GM23338 (cell line): Measurements from ENCODE around the gene KCNMB3. TPM values are rescaled to one million over a fixed set of nuclear protein-coding genes. Genes with fewer than 3 reads are reported as not detected.
"Not testable (repeated sequence)": the region's sequence is repeated elsewhere in the genome, so short reads cannot be mapped to it uniquely, and the experiment has no call there.

Experiments used
- ATAC-seq: fragments of 200-7000 bp; cut with Tn5 transposase; 3 replicates; pipeline ENCODE4 v1.9.1; 2020
- DNase-seq: peaks from one replicate; pipeline ENCODE4 v3.0.0-alpha.2; 2015; ENCODE audit warnings: low spot score
- H2AFZ ChIP-seq: fragments of 200-600 bp; sonication (generic); 2 replicates; pipeline ENCODE4 v1.8.0; 2016; ENCODE audit warnings: antibody characterized with exemption, mild to moderate bottlenecking, moderate library complexity
- H3F3A ChIP-seq: fragments of 200-600 bp; sonication (generic); replicated peaks from 2 replicates; pipeline ENCODE4 v1.8.0; 2017; ENCODE audit warnings: antibody characterized with exemption, mixed run types, low read depth
- H3K27ac ChIP-seq: fragments of 200-600 bp; sonication (generic); 2 replicates; pipeline ENCODE4 v1.6.1; 2016; ENCODE audit warnings: low read depth
- H3K27me3 ChIP-seq: fragments of 200-600 bp; sonication (generic); 2 replicates; pipeline ENCODE4 v1.8.0; 2016; ENCODE audit warnings: mild to moderate bottlenecking, mixed run types, moderate library complexity; ENCODE audit not compliant: insufficient read depth
- H3K36me3 ChIP-seq: fragments of 200-600 bp; sonication (generic); 2 replicates; pipeline ENCODE4 v1.8.0; 2016; ENCODE audit warnings: mild to moderate bottlenecking; ENCODE audit not compliant: insufficient read depth
- H3K4me1 ChIP-seq: fragments of 200-600 bp; sonication (generic); 2 replicates; pipeline ENCODE4 v1.8.0; 2016; ENCODE audit warnings: mild to moderate bottlenecking, moderate library complexity; ENCODE audit not compliant: insufficient read depth
- H3K4me2 ChIP-seq: fragments of 200-600 bp; sonication (generic); 2 replicates; pipeline ENCODE4 v1.7.1; 2017; ENCODE audit warnings: mixed run types
- H3K4me3 ChIP-seq: fragments of 200-600 bp; sonication (generic); 2 replicates; pipeline ENCODE4 v1.6.1; 2016; ENCODE audit warnings: mixed run types
- H3K79me2 ChIP-seq: fragments of 200-600 bp; sonication (generic); replicated peaks from 2 replicates; pipeline ENCODE4 v1.8.0; 2017; ENCODE audit warnings: mild to moderate bottlenecking; ENCODE audit not compliant: insufficient read depth
- H3K9me2 ChIP-seq: fragments of 200-600 bp; sonication (generic); 2 replicates; pipeline ENCODE4 v1.8.0; 2017; ENCODE audit not compliant: insufficient read depth
- H4K20me1 ChIP-seq: fragments of 200-600 bp; sonication (generic); replicated peaks from 2 replicates; pipeline ENCODE4 v1.8.0; 2017; ENCODE audit warnings: mild to moderate bottlenecking; ENCODE audit not compliant: insufficient read depth
- H3K27ac Mint-ChIP-seq: 2 replicates; pipeline ENCODE4 v1.8.0; 2020; ENCODE audit warnings: inconsistent platforms, mild to moderate bottlenecking, moderate library complexity, mixed read lengths
- H3K27me3 Mint-ChIP-seq: 3 replicates; pipeline ENCODE4 v1.8.0; 2022; ENCODE audit warnings: low read depth, mild to moderate bottlenecking, moderate library complexity, mixed read lengths, inconsistent platforms; ENCODE audit not compliant: insufficient read depth, poor library complexity
- H3K36me3 Mint-ChIP-seq: 3 replicates; pipeline ENCODE4 v1.8.0; 2021; ENCODE audit warnings: low read depth, mild to moderate bottlenecking, inconsistent platforms, moderate library complexity, mixed read lengths
- H3K4me1 Mint-ChIP-seq: 3 replicates; pipeline ENCODE4 v1.8.0; 2020; ENCODE audit warnings: mild to moderate bottlenecking, inconsistent platforms, mixed read lengths
- H3K4me3 Mint-ChIP-seq: 3 replicates; pipeline ENCODE4 v1.8.0; 2021; ENCODE audit warnings: moderate library complexity, mild to moderate bottlenecking, inconsistent platforms, mixed read lengths
- H3K9me3 Mint-ChIP-seq: 3 replicates; pipeline ENCODE4 v1.8.0; 2020; ENCODE audit warnings: moderate library complexity, mild to moderate bottlenecking, inconsistent platforms, mixed read lengths
- CTCF ChIP-seq, 2 experiments: fragments of 200-600 bp in 1 of 2; sonication (generic) in 1 of 2; conservative IDR thresholded peaks; 2 replicates each; pipeline versions ENCODE4 v1.5.1 to v1.6.1; 2016 to 2017; ENCODE audit warnings: antibody characterized with exemption in 2 of 2, low read depth in 2 of 2, mild to moderate bottlenecking in 2 of 2, moderate library complexity in 1 of 2
- EZH2 ChIP-seq: fragments of 200-600 bp; sonication (generic); IDR thresholded peaks from one replicate; pipeline ENCODE4 v1.8.0; 2017; ENCODE audit warnings: antibody characterized with exemption, mild to moderate bottlenecking, low read depth; ENCODE audit not compliant: unreplicated experiment
- POLR2AphosphoS5 ChIP-seq: IDR thresholded peaks from 2 replicates; pipeline ENCODE4 v1.6.1; 2016; ENCODE audit warnings: antibody characterized with exemption, low read depth
- STAT1 ChIP-seq: IDR thresholded peaks from one replicate; pipeline ENCODE4 v1.6.1; 2016; ENCODE audit warnings: antibody characterized with exemption; ENCODE audit not compliant: unreplicated experiment
- ZNF331 ChIP-seq: fragments of 250-450 bp; sonication (Bioruptor Pico); IDR thresholded peaks from 2 replicates; pipeline ENCODE4 v1.5.0; 2020; ENCODE audit warnings: low read depth, mild to moderate bottlenecking, moderate library complexity
- ZNF462 ChIP-seq: fragments of 250-450 bp; sonication (Bioruptor Pico); IDR thresholded peaks from 2 replicates; pipeline ENCODE4 v1.5.0; 2020; ENCODE audit warnings: mild to moderate bottlenecking, moderate library complexity
- polyA plus RNA-seq: library from polyadenylated mRNA; unstranded; fragments of >200 nt; fragmentation: Nextera tagmentation; extraction: Ambion mirVana; gene quantifications from 2 replicates; pipeline ENCODE4 v1.2.1, GENCODE V29; 2016
- total RNA-seq: library from RNA; depleted of rRNA; stranded (reverse); fragments of >200 nt; shearing (Covaris generic); gene quantifications from 2 replicates; pipeline ENCODE4 v1.2.3, GENCODE V29; 2014

The KCNMB3 gene
- total and polyA plus RNA-seq, 2 experiments from 2014 or later = 1.3 to 3.8 TPM

- TF ChIP-seq ZNF462 (CRISPR knock-in tag) (no peak), ZNF331 (no peak), STAT1 (no peak), EZH2 (no peak)
These were observed 25.1 kb upstream of the KCNMB3 start (continued) for GRCh38 chr3:179276001-179276400.

GRCh38 chr3:179274434-179274833 is 23.5 kb upstream of the KCNMB3 start:
- H3F3A ChIP-seq, H3K9me3 Mint-ChIP-seq: not testable (repeated sequence)

DNA sequence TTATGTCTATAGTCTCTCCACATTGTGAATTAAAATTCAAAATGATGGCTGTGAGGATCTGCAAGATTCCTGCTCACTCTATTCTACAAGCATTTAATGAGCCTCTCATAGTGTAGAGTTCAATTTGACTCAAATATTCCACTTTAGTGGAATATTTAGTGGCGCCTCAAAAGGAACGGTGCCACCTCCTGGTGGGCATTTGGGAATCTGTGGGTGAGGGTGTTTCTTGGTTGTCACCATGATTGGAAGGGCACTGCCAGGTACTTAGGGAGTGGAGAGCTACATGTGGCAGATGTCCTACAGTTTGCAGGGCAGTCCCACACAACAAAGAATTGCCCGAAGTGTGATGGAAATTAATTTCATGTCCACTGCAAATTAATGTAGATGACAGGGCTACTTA is 21.5 kb upstream of the KCNMB3 start:
- DNase-seq (no peak), ATAC-seq (no peak)
- H3K27me3 Mint-ChIP-seq = no peaks in the 10 kb centered on the region
- no peaks in the 10 kb centered on the region for H4K20me1 ChIP-seq
- H3K27ac Mint-ChIP-seq = no peak overlapping the region
- H3K4me1 Mint-ChIP-seq = no peaks in the 10 kb centered on the region
- H3K27me3 ChIP-seq = no peaks in the 10 kb centered on the region
- H3K4me2 ChIP-seq = no peak overlapping the region
- H3K79me2 ChIP-seq = no peaks in the 10 kb centered on the region
- H3K9me2 ChIP-seq = no peaks in the 10 kb centered on the region
- H3K9me3 Mint-ChIP-seq = no peaks in the 10 kb centered on the region
- H2AFZ ChIP-seq = no peak overlapping the region
- no peak overlapping the region for H3K4me3 Mint-ChIP-seq
- H3K4me3 ChIP-seq = no peak overlapping the region
- no peaks in the 10 kb centered on the region for H3K36me3 ChIP-seq
- TF ChIP-seq POLR2AphosphoS5 (no peak), STAT1 (no peak), CTCF (conservative IDR thresholded peaks at IDR 0.05; ENCODE audit: low read depth in 2 of 2) (peak; percentile 34 to 66)
- H3K27ac ChIP-seq = no peak overlapping the region
- H3K36me3 Mint-ChIP-seq = no peaks in the 10 kb centered on the region
- no peaks in the 10 kb centered on the region for H3K4me1 ChIP-seq
- no peaks in the 10 kb centered on the region for H3F3A ChIP-seq

More at GRCh38 chr3:179274434-179274833, 23.5 kb upstream of the KCNMB3 start:
- not testable (repeated sequence) for H3K4me2 ChIP-seq, H3K27me3 Mint-ChIP-seq, H3K4me1 Mint-ChIP-seq, H3K9me2 ChIP-seq, H3K4me1 ChIP-seq, H2AFZ ChIP-seq, H3K36me3 Mint-ChIP-seq, H3K36me3 ChIP-seq, H3K79me2 ChIP-seq, H3K4me3 Mint-ChIP-seq, H3K4me3 ChIP-seq, H4K20me1 ChIP-seq, H3K27ac Mint-ChIP-seq, ATAC-seq, DNase-seq, H3K27me3 ChIP-seq, H3K27ac ChIP-seq
